Psoas muscle (tissue), 8 donors: ENCODE results near the gene LDLRAD4. TPM values are rescaled to one million over a fixed set of nuclear protein-coding genes. Genes with fewer than 3 reads are reported as not detected.

Experiments
- ATAC-seq, 4 donors: fragments of 200-7000 bp; cut with Tn5 transposase; one replicate each; pipeline ENCODE4 v1.9.1; 2020; ENCODE audit warnings: moderate library complexity in 3 of 4, mild to moderate bottlenecking in 2 of 4
- DNase-seq, 2 donors: peaks; one replicate each; pipeline ENCODE4 v3.0.0-alpha.2; 2020
- H3K27ac ChIP-seq: fragments of 200-600 bp; one replicate; pipeline ENCODE4 v1.8.0; 2022
- H3K27me3 ChIP-seq, 3 donors: fragments of 200-600 bp in 1 of 3; one replicate each; pipeline versions ENCODE4 v1.6.1 to v1.8.0; 2013 to 2022; ENCODE audit warnings: low read length in 2 of 3, mild to moderate bottlenecking in 2 of 3, moderate library complexity in 1 of 3; ENCODE audit not compliant: insufficient read depth in 3 of 3
- H3K36me3 ChIP-seq, 2 donors: fragments of 200-600 bp in 1 of 2; one replicate each; pipeline versions ENCODE4 v1.6.1 to v1.8.0; 2013 to 2022; ENCODE audit warnings: low read depth in 1 of 2, mild to moderate bottlenecking in 1 of 2, moderate library complexity in 1 of 2; ENCODE audit not compliant: insufficient read depth in 1 of 2
- H3K4me1 ChIP-seq: fragments of 200-600 bp; one replicate; pipeline ENCODE4 v1.8.0; 2022
- H3K4me3 ChIP-seq: fragments of 200-600 bp; one replicate; pipeline ENCODE4 v1.8.0; 2022; ENCODE audit warnings: mild to moderate bottlenecking
- H3K9me3 ChIP-seq: fragments of 200-600 bp; one replicate; pipeline ENCODE4 v1.8.0; 2022
- CTCF ChIP-seq: fragments of 200-600 bp; IDR thresholded peaks from one replicate; pipeline ENCODE4 v1.8.0; 2022; ENCODE audit warnings: antibody characterized with exemption
- WGBS, 3 donors: extraction: QIAGEN DNeasy Blood & Tissue Kit; methylation state at CpG; one replicate each; pipeline versions ENCODE4 v1.1.6 to v1.1.7; 2013; 5-methylcytosine and 5-hydroxymethylcytosine counted together
- intact Hi-C, 2 donors: fragments of 100-400 bp; cut with DNase I; formaldehyde crosslinking; loops; one replicate each; pipeline versions ENCODE4 v1.11.0 to v1.14.2; 2022
- polyA plus RNA-seq, 3 donors: library from polyadenylated mRNA; stranded (reverse); fragments of 200-250 nt; gene quantifications; one replicate each; pipeline ENCODE4 v1.2.3, GENCODE V29; 2013
- total RNA-seq, 4 donors: library from RNA; stranded (reverse); fragmentation: NEBNext Ultra II Directional in 2 of 4; extraction: Animal tissue kit (Norgen Biotek cat#: 25700) in 2 of 4; gene quantifications; one replicate each; pipeline versions ENCODE4 v1.2.1 to v1.2.4, GENCODE V29; 2021 to 2023
- donor health status: healthy with polysubstance abuse.
- donor health status: DM: no; HTN: no; CAD: no; lungs with moderate emphysema.
- donor health status: Bipolar disorder and iron deficiency.
- donor health status: healthy.
- donor health status: DM: yes; HTN: yes; CAD: no.
- donor health status: DM: no; HTN: no; CAD: no.
- donor health status: DM: no; HTN: no; CAD: no.
- donor health status: DM: yes; HTN: yes; CAD: no.

The LDLRAD4 gene
- total and polyA plus RNA-seq, 7 donors = 1.8 to 13.9 (median 3.8) TPM

- H3K27ac ChIP-seq = no peak overlapping the region
- no peaks in the 10 kb centered on the region for H3K27me3 ChIP-seq
- H3K9me3 ChIP-seq = peaks cover 21% of the 10 kb centered on the region
- no peaks in the 10 kb centered on the region for H3K36me3 ChIP-seq
- WGBS, 3 donors = 76 to 89% (median 84%) methylated on average over 2 of the region's 2 CpGs
- ATAC-seq = no peak
- intact Hi-C loops = no loop called here
- no peaks in the 10 kb centered on the region for H3K4me1 ChIP-seq
- no peak overlapping the region for H3K4me3 ChIP-seq
- no peak for DNase-seq
- TF ChIP-seq CTCF = no peak
These were observed 380.0 kb downstream of the LDLRAD4 start for GRCh38 chr18:13598591-13598990.

- intact Hi-C loops = no loop called here
- Histone ChIP-seq H3K36me3 (no peaks in the 10 kb centered on the region), H3K27ac (no peak overlapping the region), H3K27me3 (no peaks in the 10 kb centered on the region), H3K4me1 (no peaks in the 10 kb centered on the region), H3K9me3 (peaks cover 21% of the 10 kb centered on the region), H3K4me3 (no peak overlapping the region)
- DNase-seq = no peak
- ATAC-seq = no peak
- 31 to 84% (median 35%) methylated on average over 1 of the region's 1 CpG for WGBS, 3 donors
- TF ChIP-seq CTCF = no peak
These were observed 380.5 kb downstream of the LDLRAD4 start for GRCh38 chr18:13599031-13599430.

GRCh38 chr18:13603304-13604019, 384.9 kb downstream of the LDLRAD4 start:
- Histone ChIP-seq H3K36me3 (no peaks in the 10 kb centered on the region), H3K27ac (no peak overlapping the region), H3K4me1 (no peaks in the 10 kb centered on the region), H3K9me3 (no peaks in the 10 kb centered on the region), H3K4me3 (no peak overlapping the region), H3K27me3 (no peaks in the 10 kb centered on the region)
- ATAC-seq = no peak
- intact Hi-C loops = no loop called here
- 88 to 89% (median 89%) methylated on average over 14 of the region's 14 CpGs for WGBS, 3 donors
- no peak for DNase-seq
- TF ChIP-seq CTCF = no peak

GRCh38 chr18:13604786-13605185, 386.2 kb downstream of the LDLRAD4 start:
- intact Hi-C loops = no loop called here
- no peak overlapping the region for H3K4me3 ChIP-seq
- H3K27me3 ChIP-seq = no peaks in the 10 kb centered on the region
- WGBS, 3 donors = 81 to 90% (median 86%) methylated on average over 7 of the region's 7 CpGs
- DNase-seq = no peak
- TF ChIP-seq CTCF = no peak
- H3K4me1 ChIP-seq = no peaks in the 10 kb centered on the region
- no peaks in the 10 kb centered on the region for H3K9me3 ChIP-seq
- H3K27ac ChIP-seq = no peak overlapping the region
- no peaks in the 10 kb centered on the region for H3K36me3 ChIP-seq
- no peak for ATAC-seq

GRCh38 chr18:13605477-13605876, 386.9 kb downstream of the LDLRAD4 start:
- intact Hi-C loops = no loop called here
- H3K4me3 ChIP-seq = no peak overlapping the region
- no peak for TF ChIP-seq CTCF
- no peaks in the 10 kb centered on the region for H3K9me3 ChIP-seq
- no peaks in the 10 kb centered on the region for H3K36me3 ChIP-seq
- peaks cover 3% of the 10 kb centered on the region for H3K4me1 ChIP-seq
- WGBS, 3 donors = 88 to 93% (median 91%) methylated on average over 5 of the region's 5 CpGs
- no peak overlapping the region for H3K27ac ChIP-seq
- no peaks in the 10 kb centered on the region for H3K27me3 ChIP-seq
- ATAC-seq (no peak), DNase-seq (no peak)
